ENCODE results near the gene SON. TPM values are rescaled to one million over a fixed set of nuclear protein-coding genes. Genes with fewer than 3 reads are reported as not detected.
A peak's percentile ranks its signal among the peaks of the same experiment; 100 is the strongest.

SON gene
- total RNA-seq, 1 donor from 2014 or later, result 367 TPM

DNA sequence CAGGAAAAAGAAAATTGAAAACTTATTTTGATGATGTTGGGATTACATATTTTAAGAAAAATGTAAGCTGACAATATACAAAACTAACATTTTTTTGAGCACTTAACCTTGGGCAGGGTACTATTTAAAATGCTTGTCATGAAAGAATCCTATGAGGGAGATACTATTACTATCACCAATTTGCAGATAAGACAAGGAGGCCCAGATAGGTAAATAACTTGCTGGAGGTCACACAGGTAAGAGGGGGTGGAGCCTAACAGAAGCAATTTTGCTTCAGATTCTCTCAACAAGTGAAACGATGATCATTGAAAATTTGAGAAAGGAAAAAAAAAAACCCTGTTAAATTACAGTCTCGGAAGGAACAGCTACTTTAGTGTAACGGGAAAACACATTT is 2.1 kb upstream of the SON start:
- DNase-seq (ENCODE audit: low read depth, low spot score), result no peak
- Mint-ChIP-seq H3K36me3 (ENCODE audit: low read depth) (peaks cover 13% of the 10 kb centered on the region), H3K4me1 (peaks cover 27% of the 10 kb centered on the region), H3K27me3 (ENCODE audit: low read depth) (no peaks in the 10 kb centered on the region), H3K9me3 (no peaks in the 10 kb centered on the region), H3K4me3 (peak overlapping the region; percentile 86), H3K27ac (ENCODE audit: unreplicated experiment) (no peak overlapping the region)
- TF ChIP-seq CTCF (conservative IDR thresholded peaks at IDR 0.05), result no peak

DNA sequence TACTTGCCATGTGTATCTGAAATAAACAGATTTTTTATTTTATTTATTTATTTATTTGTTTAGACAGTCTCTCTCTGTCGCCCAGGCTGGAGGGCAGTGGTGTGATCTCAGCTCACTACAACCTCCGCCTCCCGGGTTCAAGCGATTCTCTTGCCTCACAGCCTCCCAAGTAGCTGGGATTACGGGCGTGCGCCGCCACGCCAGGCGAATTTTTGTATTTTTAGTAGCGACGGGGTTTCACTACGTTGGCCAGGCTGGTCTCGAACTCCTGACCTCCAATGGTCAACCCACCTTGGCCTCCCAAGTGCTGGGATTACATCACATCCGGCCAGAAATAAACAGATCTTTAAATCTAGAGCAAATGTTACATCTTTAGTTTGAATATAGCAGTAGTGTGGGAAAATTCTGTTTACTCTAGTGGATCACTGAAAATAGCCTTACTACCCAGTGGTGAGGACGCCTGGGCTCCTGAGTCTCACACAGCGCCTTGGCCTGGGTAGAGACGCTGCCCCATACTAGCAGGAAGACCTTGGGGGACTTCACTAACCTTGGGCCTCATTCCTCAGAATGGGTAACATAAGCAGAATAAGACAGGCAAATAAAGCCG is 1.6 kb upstream of the SON start:
- TF ChIP-seq CTCF (conservative IDR thresholded peaks at IDR 0.05), result no peak
- H3K36me3 Mint-ChIP-seq (ENCODE audit: low read depth), result peaks cover 13% of the 10 kb centered on the region

DNA sequence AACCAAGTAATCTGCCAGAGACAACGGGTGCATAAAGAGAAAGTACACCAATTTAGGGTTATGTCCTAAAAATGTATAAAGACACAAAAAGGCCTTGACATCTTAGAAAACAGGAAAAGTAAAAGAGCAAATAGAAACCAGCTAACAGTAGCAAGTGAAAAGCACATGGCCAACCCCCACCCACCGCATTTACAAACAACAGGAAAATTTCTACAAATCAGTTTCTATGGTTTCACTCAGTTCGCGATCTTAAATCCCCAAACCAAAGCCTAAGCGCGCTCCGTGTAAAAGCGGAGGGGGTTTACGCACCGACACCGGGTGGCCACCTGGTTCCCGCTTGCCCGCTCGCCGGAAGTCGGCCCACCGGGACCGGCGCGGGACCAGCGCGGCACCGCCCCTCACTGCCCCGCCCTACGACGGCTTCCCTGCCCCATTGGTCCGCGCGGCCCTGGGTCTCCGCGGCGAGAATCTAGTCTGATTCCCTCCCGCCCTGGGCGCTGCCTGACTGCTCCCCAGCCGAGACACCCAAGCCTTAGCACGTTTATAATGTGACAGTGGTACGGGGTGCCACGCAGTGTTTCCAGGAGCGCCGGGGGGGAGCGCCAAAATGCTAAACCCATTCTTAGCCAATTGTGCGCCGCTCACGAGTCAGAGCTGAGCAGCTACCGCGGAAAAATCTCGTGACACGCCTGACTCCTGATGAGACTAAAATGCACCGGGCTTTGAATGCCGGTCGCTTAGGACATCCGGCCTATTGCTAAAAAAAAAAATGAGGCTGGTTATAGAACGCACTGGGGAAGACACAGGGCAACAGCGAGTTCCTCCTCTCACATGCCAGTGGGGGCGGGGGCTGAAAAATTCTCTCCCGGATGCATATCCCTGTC is 840 bp upstream of the SON start, which contains the start of gene GART:
Gene GART (minus strand): TSS at position 362 of the 884 bp plus-strand sequence. CDS start 2,802 bp downstream, outside the sequence.
- Mint-ChIP-seq H3K27me3 (ENCODE audit: low read depth) (no peaks in the 10 kb centered on the region), H3K9me3 (no peaks in the 10 kb centered on the region), H3K4me3 (peak within 1 kb of the TSS; percentile 93), H3K4me1 (peaks cover 31% of the 10 kb centered on the region), H3K36me3 (ENCODE audit: low read depth) (peaks cover 8% of the 10 kb centered on the region), H3K27ac (ENCODE audit: unreplicated experiment) (peak within 1 kb of the TSS; percentile 99)
- DNase-seq (ENCODE audit: low read depth, low spot score), result peak; percentile 70
- TF ChIP-seq CTCF (conservative IDR thresholded peaks at IDR 0.05), result no peak

More for the DNA sequence above, 1.6 kb upstream of the SON start:
- Mint-ChIP-seq H3K27ac (ENCODE audit: unreplicated experiment) (peak overlapping the region; percentile 69), H3K4me1 (peaks cover 31% of the 10 kb centered on the region), H3K27me3 (ENCODE audit: low read depth) (no peaks in the 10 kb centered on the region), H3K9me3 (no peaks in the 10 kb centered on the region), H3K4me3 (peak overlapping the region; percentile 93)
- no peak for DNase-seq (ENCODE audit: low read depth, low spot score)

DNA sequence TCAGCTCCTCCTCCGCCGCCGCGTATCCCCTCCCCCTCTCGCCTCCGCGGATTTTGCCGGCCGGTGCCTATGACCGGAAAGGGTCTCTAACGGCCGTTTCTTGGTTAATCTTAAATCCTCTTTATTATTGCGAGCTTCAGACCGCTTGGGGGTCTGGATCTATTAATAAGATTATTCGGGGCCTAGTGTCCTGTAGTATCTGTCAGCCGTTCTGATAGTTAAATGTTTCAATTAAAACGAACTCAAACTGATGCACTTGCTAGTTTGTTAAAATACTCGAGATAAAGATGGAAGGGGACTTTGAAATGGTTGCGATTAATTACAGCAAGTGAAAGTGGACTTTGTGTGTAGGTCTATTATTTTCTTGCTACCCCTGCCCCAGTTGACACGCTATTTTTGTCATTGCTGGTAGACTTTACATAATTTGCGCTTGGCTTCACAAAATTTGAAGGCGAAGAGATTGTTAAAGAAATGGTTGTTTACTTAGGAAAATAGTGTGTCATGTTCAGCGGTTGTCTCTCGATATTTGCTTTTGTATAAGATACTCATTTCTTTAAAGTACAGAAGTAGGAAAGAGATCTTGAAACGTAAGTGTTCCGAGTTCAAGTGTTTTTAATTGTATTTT is 779 bp downstream of the SON start:
- H3K4me3 Mint-ChIP-seq, result peak overlapping the region; percentile 93
- no peaks in the 10 kb centered on the region for H3K9me3 Mint-ChIP-seq
- H3K4me1 Mint-ChIP-seq, result peaks cover 31% of the 10 kb centered on the region
- no peaks in the 10 kb centered on the region for H3K36me3 Mint-ChIP-seq (ENCODE audit: low read depth)
- H3K27me3 Mint-ChIP-seq (ENCODE audit: low read depth), result no peaks in the 10 kb centered on the region
- H3K27ac Mint-ChIP-seq (ENCODE audit: unreplicated experiment), result peak overlapping the region; percentile 99
- TF ChIP-seq CTCF (conservative IDR thresholded peaks at IDR 0.05), result no peak
- DNase-seq (ENCODE audit: low read depth, low spot score), result peak; percentile 72

GRCh38 chr21:33544451-33545195 is 1.8 kb downstream of the SON start:
- H3K27me3 Mint-ChIP-seq (ENCODE audit: low read depth), result no peaks in the 10 kb centered on the region
- TF ChIP-seq CTCF (conservative IDR thresholded peaks at IDR 0.05), result no peak
- H3K9me3 Mint-ChIP-seq, result no peaks in the 10 kb centered on the region
- H3K4me1 Mint-ChIP-seq, result peaks cover 31% of the 10 kb centered on the region
- H3K27ac Mint-ChIP-seq (ENCODE audit: unreplicated experiment), result no peak overlapping the region
- no peak for DNase-seq (ENCODE audit: low read depth, low spot score)
- peak overlapping the region; percentile 93 for H3K4me3 Mint-ChIP-seq
- peaks cover 6% of the 10 kb centered on the region for H3K36me3 Mint-ChIP-seq (ENCODE audit: low read depth)
